GM21515 (cell line): Measurements from ENCODE around the gene CHMP5.
"Not testable (repeated sequence)": the region's sequence is repeated elsewhere in the genome, so short reads cannot be mapped to it uniquely, and the experiment has no call there.

Experiments
- ATAC-seq: cut with Tn5 transposase; IDR thresholded peaks from one replicate; pipeline ENCODE4 v1.9.1; 2021; ENCODE audit not compliant: unreplicated experiment

CHMP5 gene

DNA sequence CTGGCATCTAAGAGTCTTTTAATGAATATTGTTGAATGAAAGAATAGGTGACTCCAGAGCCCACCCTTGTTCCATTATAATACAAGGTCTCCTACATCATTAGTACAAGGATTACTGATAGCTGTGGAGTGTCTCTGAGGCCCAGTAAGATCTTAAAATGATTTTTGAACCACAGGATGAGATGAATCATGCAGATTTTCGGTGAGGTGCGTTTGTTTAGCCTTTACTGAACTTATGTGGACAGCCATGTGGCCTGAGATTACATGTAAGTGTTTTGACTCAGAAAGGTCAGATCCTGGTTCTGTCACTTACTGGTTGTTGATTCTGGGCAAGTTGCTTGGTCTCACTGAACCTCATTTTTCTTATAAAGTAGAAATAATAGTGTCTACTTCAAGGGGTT, 47.1 kb downstream of the CHMP5 start:
- ATAC-seq: no peak

DNA sequence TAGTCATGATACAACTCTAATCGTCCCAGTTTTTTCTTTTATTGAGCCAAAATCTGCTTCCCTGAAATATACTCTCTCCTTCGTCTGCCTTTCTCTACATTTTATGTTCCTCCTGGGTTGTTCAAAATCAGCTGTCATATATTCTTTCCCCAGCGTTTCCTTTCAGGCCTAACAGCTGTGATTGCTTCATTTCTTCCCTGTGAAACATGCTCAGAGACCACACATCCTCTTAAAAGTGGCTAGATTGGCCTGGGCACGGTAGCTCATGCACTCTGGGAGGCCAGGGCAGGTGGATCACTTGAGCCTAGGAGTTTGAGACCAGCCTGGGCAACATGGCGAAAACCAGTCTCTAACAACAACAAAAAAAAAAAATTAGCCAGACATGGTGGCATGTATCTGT, 50.5 kb downstream of the CHMP5 start:
- no peak for ATAC-seq

DNA sequence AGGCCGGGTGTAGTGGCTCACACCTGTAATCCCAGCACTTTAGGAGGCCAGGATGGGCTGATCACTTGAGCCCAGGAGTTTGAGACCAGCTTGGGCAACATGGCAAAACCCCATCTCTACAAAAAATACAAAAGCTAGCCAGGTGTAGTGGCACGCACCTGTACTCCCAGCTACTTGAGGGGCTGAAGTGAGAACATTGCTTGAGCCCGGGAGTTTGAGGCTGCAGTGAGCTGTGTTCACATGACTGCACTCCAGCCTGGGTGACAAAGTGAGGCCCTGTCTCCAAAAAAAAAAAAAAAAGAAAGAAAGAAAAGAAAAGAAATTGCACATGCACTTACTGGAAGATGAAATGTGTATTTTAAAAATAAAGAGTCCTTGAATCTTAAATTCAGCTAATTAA, 52.3 kb downstream of the CHMP5 start:
- not testable (repeated sequence) for ATAC-seq

DNA sequence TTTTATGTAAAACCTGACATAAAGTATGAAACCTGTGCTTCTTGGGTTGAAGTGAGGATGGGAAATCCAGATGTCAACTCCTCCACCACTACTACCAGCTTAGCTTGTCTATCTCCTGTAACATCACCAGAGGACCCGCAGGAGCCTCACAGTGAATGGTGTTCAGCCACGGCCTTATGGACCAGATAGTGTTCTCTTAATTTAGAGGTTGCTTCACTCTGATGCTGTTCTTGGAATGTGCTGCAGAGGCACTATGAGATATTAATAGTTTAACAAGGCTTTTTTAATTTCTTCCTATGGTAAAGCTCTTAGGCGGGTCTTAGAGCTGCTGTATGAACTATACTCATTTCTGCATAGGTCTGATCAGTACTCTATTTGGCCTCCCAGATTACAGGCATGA, 53.4 kb downstream of the CHMP5 start:
- ATAC-seq: no peak

DNA sequence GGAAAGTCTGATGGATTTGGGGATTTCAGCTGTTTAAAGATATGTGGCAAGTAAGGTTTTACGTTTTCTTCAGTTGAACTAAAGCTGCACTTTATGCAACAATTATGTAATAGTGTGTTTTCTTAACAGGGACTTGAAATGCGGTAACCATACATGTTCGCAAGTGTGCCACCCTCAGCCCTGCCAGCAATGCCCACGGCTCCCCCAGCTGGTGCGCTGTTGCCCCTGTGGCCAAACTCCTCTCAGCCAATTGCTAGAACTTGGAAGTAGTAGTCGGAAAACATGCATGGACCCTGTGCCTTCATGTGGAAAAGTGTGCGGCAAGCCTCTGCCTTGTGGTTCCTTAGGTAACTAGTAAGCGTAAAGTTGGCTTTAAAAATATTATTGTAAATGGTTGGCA, 53.9 kb downstream of the CHMP5 start:
- ATAC-seq: no peak

DNA sequence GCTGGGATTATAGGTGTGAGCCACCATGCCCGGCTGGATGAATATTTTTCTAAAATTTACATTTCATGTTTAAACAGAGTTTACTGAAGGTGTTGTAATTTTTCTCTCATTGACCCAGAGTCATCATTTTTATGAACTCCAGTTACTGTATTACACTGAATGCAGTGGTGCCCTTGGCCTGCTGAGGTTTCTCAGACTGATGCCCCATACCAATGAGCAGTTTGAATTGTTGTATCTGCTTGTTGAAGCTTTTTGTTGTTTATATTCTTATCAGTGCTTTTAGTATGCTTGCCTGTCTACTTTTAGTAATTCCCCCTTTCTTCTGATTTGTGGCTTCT, 55.4 kb downstream of the CHMP5 start:
- ATAC-seq: no peak

DNA sequence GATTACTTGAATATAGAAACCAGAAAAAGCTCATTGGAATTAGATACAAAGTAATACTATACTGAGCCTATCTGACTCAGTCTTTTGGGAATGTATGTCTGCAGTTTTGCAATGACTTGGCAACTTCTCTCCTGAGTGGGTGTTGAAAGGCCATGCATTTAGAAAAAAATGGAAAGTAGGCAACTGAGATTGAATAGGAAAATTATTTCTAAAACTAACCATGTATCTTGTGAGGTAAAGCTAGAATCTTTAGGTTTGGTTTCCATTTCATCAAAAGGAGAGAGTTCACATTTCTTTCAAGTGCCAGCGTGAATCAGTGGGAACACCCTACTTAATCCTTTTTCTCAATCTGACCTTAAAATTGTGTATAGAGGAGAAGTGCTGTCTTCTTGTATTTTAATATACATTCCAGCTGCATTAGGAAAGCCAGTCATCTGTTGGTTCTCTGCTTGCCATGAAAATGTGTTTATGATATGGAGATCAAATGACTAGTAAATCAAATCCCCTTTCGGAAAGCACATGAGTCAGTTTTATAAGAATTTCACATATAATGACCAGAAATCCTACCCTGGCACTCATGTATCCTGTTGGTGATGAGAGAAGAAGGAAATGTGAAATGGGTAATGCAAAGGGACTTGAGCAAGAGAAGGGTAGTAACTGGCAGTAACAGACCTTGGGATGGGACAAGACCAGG, 55.9 kb downstream of the CHMP5 start:
- no peak for ATAC-seq

DNA sequence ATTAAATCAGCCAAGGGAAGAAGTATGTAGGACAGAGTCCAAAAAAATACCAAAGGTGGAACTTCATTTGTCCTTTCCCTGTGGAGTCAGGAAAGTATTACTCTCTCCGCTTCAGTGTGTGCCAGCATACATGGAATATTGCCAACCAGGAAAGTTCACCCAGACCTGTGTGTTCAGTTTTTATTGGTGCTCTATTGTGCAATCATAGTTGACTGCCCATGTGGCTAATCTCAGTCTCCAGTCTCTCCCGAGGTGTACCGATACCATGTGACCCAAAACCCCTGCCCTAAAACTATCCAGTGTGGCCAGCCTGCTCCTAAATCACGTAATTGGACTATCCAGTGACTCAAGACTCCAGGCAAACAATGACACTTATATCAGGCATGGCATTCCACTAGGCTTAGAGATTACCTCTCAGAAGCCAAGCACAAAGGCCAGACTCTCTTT, 64.3 kb downstream of the CHMP5 start:
- no peak for ATAC-seq

DNA sequence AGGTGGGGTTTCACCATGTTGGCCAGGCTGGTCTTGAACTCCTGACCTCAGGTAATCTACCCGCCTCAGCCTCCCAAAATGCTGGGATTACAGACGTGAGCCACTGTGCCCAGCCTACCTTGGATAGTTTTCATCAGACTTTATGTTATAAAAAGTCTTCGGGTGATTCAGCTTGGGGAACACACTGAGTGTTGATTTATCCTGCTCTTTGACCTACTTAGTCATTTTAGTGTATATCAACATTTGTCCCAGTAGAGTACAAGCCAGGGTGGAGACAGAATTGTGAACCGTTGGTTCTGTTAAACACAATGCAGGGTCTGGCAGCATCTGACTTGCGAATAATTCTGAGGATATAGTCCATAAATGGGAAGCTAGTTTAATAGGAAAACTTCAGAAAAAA, 65.1 kb downstream of the CHMP5 start:
- ATAC-seq: no peak

DNA sequence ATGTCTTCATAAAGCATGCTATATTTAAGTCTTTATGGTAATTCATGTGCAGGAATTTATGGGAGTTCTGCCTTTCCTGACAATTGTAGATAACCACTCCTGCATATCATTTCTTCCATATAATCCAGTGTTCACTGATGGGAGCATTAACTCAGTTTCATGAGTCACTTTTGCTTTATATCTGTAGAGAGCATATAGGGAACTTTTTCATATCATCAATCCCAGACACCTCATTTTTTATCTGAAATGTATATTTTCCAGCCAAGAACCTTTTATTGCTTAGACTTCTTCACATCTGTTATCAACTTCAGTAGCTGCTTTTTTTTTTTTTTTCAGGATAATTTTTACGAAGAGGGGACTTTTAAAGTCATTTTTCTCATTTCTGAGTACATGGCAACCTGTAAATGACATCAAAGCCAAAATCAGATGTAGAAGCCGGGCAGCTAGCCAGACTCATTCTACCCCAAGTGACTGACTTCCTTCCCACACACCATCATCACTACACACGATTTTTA, 66.6 kb downstream of the CHMP5 start:
- ATAC-seq: no peak
